ENCODE data around the gene TMEM184A. TPM values are rescaled to one million over a fixed set of nuclear protein-coding genes. Genes with fewer than 3 reads are reported as not detected.

TMEM184A gene
- total and polyA plus RNA-seq, 2 of the 13 experiments (the other 11 are each of a cell fraction or from before 2014, with no cell fraction given) = 9.5 to 20.4 TPM

DNA sequence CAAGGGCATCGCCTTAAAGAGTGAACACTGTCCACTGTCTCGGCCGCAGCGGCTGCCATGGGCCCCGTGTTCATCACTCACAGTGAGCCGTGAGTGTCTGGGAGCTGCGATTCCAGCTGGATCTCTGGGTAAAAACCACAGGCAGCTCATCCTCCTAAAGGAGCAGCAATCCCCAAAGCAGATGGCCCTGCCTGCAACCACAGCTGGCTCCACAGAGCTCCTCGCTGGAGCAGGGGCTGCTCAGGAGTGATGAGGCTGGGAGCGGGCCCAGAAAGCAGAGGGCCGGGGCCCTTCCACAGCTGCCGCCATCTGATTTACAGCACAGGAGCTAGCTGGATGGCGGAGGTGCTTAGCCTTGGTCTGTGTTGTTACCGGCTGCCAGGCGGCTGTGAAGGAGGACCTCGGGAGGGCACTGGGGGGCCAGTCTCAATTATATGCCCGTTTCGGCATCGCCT is 6.6 kb upstream of the TMEM184A start (continued):
- TF ChIP-seq, protein P1, sequence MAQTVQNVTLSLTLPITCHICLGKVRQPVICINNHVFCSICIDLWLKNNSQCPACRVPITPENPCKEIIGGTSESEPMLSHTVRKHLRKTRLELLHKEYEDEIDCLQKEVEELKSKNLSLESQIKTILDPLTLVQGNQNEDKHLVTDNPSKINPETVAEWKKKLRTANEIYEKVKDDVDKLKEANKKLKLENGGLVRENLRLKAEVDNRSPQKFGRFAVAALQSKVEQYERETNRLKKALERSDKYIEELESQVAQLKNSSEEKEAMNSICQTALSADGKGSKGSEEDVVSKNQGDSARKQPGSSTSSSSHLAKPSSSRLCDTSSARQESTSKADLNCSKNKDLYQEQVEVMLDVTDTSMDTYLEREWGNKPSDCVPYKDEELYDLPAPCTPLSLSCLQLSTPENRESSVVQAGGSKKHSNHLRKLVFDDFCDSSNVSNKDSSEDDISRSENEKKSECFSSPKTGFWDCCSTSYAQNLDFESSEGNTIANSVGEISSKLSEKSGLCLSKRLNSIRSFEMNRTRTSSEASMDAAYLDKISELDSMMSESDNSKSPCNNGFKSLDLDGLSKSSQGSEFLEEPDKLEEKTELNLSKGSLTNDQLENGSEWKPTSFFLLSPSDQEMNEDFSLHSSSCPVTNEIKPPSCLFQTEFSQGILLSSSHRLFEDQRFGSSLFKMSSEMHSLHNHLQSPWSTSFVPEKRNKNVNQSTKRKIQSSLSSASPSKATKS (CRISPR knock-in tag; IDR thresholded peaks at IDR 0.05) = no peak
- TF ChIP-seq ZNF547 (CRISPR knock-in tag; IDR thresholded peaks at IDR 0.05) (no peak), PHF5A (CRISPR knock-in tag; IDR thresholded peaks at IDR 0.05; ENCODE audit: low read depth, unreplicated experiment) (no peak)

GRCh38 chr7:1562116-1562515 is 6.1 kb upstream of the TMEM184A start:
- no peak overlapping the region for H3K27ac ChIP-seq (ENCODE audit: extremely low read length, insufficient read depth, low read length)
- 29% methylated on average over 16 of the region's 16 CpGs for WGBS (ENCODE audit: low lambda C conversion rate)
- H3K36me3 ChIP-seq (replicated peaks in 1 of 2; ENCODE audit: control insufficient read depth in 1 of 2, insufficient read depth in 2 of 2, low read length in 2 of 2) = 0 out of 5 replicates have a peak, but pooled peaks cover 0 to 5% of the 10 kb centered on the region in 2 experiments
- ATAC-seq (no peak), DNase-seq (ENCODE audit: low spot score) (no peak), FAIRE-seq (no peak)
- BruUV-seq (replicated peaks) = no TSS peak
- intact Hi-C loops (cut with micrococcal nuclease; ENCODE audit: unreplicated experiment) = no loop called here
- ChIA-PET POLR2A (no interaction called here), CTCF (ENCODE audit: low intra/inter-chr PET ratio, low total read pairs) (no interaction called here)
- H3K79me2 ChIP-seq (ENCODE audit: insufficient read depth, low read length) = no peaks in the 10 kb centered on the region
- in situ Hi-C loops (cut with HindIII; ENCODE audit: extremely low pct_ligation_motif_present, low pct_unique_long_range_greater_than_20kb) = no loop called here
- no peaks in the 10 kb centered on the region for H4K20me1 ChIP-seq (ENCODE audit: insufficient read depth, low read length)
- peaks cover 8 to 15% of the 10 kb centered on the region in 2 experiments; a peak in 2 of 5 replicates for H3K27me3 ChIP-seq (ENCODE audit: control insufficient read depth in 1 of 2, insufficient read depth in 2 of 2, low read length in 2 of 2)
- peak overlapping the region; percentile 19; the same call in 1 of the 2 replicates for H3K4me2 ChIP-seq (ENCODE audit: low read depth, low read length)
- no peaks in the 10 kb centered on the region for H3K9me3 ChIP-seq (ENCODE audit: low read length)
- peaks cover 39% of the 10 kb centered on the region for H3K4me1 ChIP-seq (ENCODE audit: insufficient read depth, low read length)
- H3K4me3 ChIP-seq (replicated peaks in 1 of 3; ENCODE audit: insufficient read depth in 1 of 3, low read depth in 2 of 3, low read length in 3 of 3) = no peak overlapping the region
- H3K9ac ChIP-seq (ENCODE audit: insufficient read depth, low read depth, low read length) = no peak overlapping the region
- no peak overlapping the region for H2AFZ ChIP-seq (ENCODE audit: low read length)
- TF ChIP-seq, protein P2, sequence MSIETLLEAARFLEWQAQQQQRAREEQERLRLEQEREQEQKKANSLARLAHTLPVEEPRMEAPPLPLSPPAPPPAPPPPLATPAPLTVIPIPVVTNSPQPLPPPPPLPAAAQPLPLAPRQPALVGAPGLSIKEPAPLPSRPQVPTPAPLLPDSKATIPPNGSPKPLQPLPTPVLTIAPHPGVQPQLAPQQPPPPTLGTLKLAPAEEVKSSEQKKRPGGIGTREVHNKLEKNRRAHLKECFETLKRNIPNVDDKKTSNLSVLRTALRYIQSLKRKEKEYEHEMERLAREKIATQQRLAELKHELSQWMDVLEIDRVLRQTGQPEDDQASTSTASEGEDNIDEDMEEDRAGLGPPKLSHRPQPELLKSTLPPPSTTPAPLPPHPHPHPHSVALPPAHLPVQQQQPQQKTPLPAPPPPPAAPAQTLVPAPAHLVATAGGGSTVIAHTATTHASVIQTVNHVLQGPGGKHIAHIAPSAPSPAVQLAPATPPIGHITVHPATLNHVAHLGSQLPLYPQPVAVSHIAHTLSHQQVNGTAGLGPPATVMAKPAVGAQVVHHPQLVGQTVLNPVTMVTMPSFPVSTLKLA (IDR thresholded peaks at IDR 0.05) = peak; percentile 48; the same call in 1 of the 2 replicates
- TF ChIP-seq HOXD1 (CRISPR knock-in tag; IDR thresholded peaks at IDR 0.05) (no peak), SAP130 (CRISPR knock-in tag; IDR thresholded peaks at IDR 0.05; ENCODE audit: low read depth) (peak; percentile 37), ZNF441 (CRISPR knock-in tag; IDR thresholded peaks at IDR 0.05; ENCODE audit: borderline replicate concordance) (peak; percentile 37; the same call in 1 of the 2 replicates), ZFX (CRISPR knock-in tag; IDR thresholded peaks at IDR 0.05; ENCODE audit: low read depth) (0 out of 2 replicates have a peak, but pooled peaks have one; percentile 21), TBX3 (IDR thresholded peaks at IDR 0.05; ENCODE audit: borderline replicate concordance) (no peak), MAX (IDR thresholded peaks at IDR 0.05) (peak; percentile 83), GABPB1 (CRISPR knock-in tag; IDR thresholded peaks at IDR 0.05) (peak; percentile 38; the same call in 1 of the 2 replicates), PAX8 (CRISPR knock-in tag; IDR thresholded peaks at IDR 0.05; ENCODE audit: borderline replicate concordance) (no peak), MXI1 (IDR thresholded peaks at IDR 0.05; ENCODE audit: borderline replicate concordance, low read depth, low read length) (peak; percentile 53; the same call in 1 of the 3 replicates), CAMTA2 (CRISPR knock-in tag; IDR thresholded peaks at IDR 0.05; ENCODE audit: borderline replicate concordance) (no peak)
- TF ChIP-seq, protein P3, sequence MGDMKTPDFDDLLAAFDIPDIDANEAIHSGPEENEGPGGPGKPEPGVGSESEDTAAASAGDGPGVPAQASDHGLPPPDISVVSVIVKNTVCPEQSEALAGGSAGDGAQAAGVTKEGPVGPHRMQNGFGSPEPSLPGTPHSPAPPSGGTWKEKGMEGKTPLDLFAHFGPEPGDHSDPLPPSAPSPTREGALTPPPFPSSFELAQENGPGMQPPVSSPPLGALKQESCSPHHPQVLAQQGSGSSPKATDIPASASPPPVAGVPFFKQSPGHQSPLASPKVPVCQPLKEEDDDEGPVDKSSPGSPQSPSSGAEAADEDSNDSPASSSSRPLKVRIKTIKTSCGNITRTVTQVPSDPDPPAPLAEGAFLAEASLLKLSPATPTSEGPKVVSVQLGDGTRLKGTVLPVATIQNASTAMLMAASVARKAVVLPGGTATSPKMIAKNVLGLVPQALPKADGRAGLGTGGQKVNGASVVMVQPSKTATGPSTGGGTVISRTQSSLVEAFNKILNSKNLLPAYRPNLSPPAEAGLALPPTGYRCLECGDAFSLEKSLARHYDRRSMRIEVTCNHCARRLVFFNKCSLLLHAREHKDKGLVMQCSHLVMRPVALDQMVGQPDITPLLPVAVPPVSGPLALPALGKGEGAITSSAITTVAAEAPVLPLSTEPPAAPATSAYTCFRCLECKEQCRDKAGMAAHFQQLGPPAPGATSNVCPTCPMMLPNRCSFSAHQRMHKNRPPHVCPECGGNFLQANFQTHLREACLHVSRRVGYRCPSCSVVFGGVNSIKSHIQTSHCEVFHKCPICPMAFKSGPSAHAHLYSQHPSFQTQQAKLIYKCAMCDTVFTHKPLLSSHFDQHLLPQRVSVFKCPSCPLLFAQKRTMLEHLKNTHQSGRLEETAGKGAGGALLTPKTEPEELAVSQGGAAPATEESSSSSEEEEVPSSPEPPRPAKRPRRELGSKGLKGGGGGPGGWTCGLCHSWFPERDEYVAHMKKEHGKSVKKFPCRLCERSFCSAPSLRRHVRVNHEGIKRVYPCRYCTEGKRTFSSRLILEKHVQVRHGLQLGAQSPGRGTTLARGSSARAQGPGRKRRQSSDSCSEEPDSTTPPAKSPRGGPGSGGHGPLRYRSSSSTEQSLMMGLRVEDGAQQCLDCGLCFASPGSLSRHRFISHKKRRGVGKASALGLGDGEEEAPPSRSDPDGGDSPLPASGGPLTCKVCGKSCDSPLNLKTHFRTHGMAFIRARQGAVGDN (CRISPR knock-in tag; IDR thresholded peaks at IDR 0.05) = peak; percentile 75

Data from HepG2 (cell line).